Measurements from ENCODE around the gene KHDRBS2. TPM values are rescaled to one million over a fixed set of nuclear protein-coding genes. Genes with fewer than 3 reads are reported as not detected.

Gene KHDRBS2
- total and polyA plus RNA-seq, 2 of the 4 experiments (the other 2 are of a cell fraction) = not detected

- Histone ChIP-seq H4K20me1 (ENCODE audit: insufficient read depth, low read length) (no peaks in the 10 kb centered on the region), H2BK15ac (ENCODE audit: low read depth, low read length) (no peak overlapping the region), H3K79me1 (ENCODE audit: low read depth in 1 of 2, low read length in 2 of 2) (no peaks in the 10 kb centered on the region), H3K4ac (ENCODE audit: low read depth, low read length) (no peak overlapping the region), H2BK5ac (ENCODE audit: low read depth, low read length, poor library complexity, severe bottlenecking) (no peak overlapping the region), H3K9me1 (ENCODE audit: insufficient read depth, low read length) (no peaks in the 10 kb centered on the region), H3K27ac (ENCODE audit: insufficient read depth, low read length) (no peak overlapping the region), H3K27me3 (ENCODE audit: control insufficient read depth, insufficient read depth, low read length) (no peaks in the 10 kb centered on the region), H3K9me3 (ENCODE audit: control insufficient read depth, insufficient read depth, low read length) (no peaks in the 10 kb centered on the region; the same call in 1 of the 2 replicates), H3K9ac (ENCODE audit: low read depth, low read length) (no peak overlapping the region), H3K23ac (ENCODE audit: low read depth, low read length) (no peak overlapping the region), H3K4me1 (ENCODE audit: control insufficient read depth, insufficient read depth, low read length) (no peaks in the 10 kb centered on the region), H3K14ac (replicated peaks; ENCODE audit: low read depth, low read length) (no peak overlapping the region), H2AK5ac (ENCODE audit: low read depth, low read length) (no peak overlapping the region), H2BK120ac (ENCODE audit: low read depth, low read length) (no peak overlapping the region), H3K18ac (ENCODE audit: low read depth, low read length) (no peak overlapping the region), H3K4me3 (ENCODE audit: insufficient read depth, low read depth, low read length) (no peak overlapping the region), H2BK20ac (ENCODE audit: low read depth, low read length) (no peak overlapping the region), H4K8ac (ENCODE audit: low read depth in 2 of 2, low read length in 2 of 2) (no peak overlapping the region), H4K5ac (ENCODE audit: low read depth, low read length) (no peak overlapping the region), H2AK9ac (replicated peaks; ENCODE audit: low read depth, low read length, poor library complexity) (no peak overlapping the region), H3K36me3 (ENCODE audit: control insufficient read depth, insufficient read depth, low read length) (no peaks in the 10 kb centered on the region), H3K56ac (ENCODE audit: extremely low read depth, insufficient read depth, low read length) (no peak overlapping the region), H4K91ac (ENCODE audit: insufficient read depth, low read depth, low read length) (no peak overlapping the region), H3K4me2 (ENCODE audit: low read depth, low read length) (no peak overlapping the region), H2AFZ (replicated peaks; ENCODE audit: low read length, poor library complexity) (no peak overlapping the region)
- dilution Hi-C loops (cut with HindIII; ENCODE audit: low sequenced_read_pairs, unreplicated experiment) = no loop called here
- no peak for ATAC-seq (ENCODE audit: low read depth)
- intact Hi-C loops (cut with micrococcal nuclease) = no loop called here
- in situ Hi-C loops (cut with MboI; ENCODE audit: low sequenced_read_pairs) = no loop called here
- no TSS peak for BruUV-seq (replicated peaks)
- TF ChIP-seq RCOR1 (IDR thresholded peaks at IDR 0.05; ENCODE audit: insufficient replicate concordance, low read length) (no peak), BHLHE40 (IDR thresholded peaks at IDR 0.05; ENCODE audit: low read depth, low read length) (no peak), NFE2L2 (IDR thresholded peaks at IDR 0.05; ENCODE audit: low read depth, low read length) (no peak), SMC3 (IDR thresholded peaks at IDR 0.05; ENCODE audit: low read depth, low read length) (no peak), FOS (IDR thresholded peaks at IDR 0.05; ENCODE audit: low read depth, low read length) (no peak), CEBPB (IDR thresholded peaks at IDR 0.05; ENCODE audit: low read depth, low read length) (no peak), USF2 (IDR thresholded peaks at IDR 0.05; ENCODE audit: low read depth, low read length) (no peak), RAD21 (IDR thresholded peaks at IDR 0.05; ENCODE audit: low read length) (no peak), MXI1 (IDR thresholded peaks at IDR 0.05; ENCODE audit: borderline replicate concordance, low read depth, low read length) (no peak), POLR2A (IDR thresholded peaks at IDR 0.05; ENCODE audit: low read depth, low read length) (no peak), CHD1 (IDR thresholded peaks at IDR 0.05; ENCODE audit: low read depth, low read length) (no peak)
- TF ChIP-seq, protein P1, sequence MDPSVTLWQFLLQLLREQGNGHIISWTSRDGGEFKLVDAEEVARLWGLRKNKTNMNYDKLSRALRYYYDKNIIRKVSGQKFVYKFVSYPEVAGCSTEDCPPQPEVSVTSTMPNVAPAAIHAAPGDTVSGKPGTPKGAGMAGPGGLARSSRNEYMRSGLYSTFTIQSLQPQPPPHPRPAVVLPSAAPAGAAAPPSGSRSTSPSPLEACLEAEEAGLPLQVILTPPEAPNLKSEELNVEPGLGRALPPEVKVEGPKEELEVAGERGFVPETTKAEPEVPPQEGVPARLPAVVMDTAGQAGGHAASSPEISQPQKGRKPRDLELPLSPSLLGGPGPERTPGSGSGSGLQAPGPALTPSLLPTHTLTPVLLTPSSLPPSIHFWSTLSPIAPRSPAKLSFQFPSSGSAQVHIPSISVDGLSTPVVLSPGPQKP (IDR thresholded peaks at IDR 0.05; ENCODE audit: borderline replicate concordance, low read depth, low read length) = no peak
- TF ChIP-seq, protein P2, sequence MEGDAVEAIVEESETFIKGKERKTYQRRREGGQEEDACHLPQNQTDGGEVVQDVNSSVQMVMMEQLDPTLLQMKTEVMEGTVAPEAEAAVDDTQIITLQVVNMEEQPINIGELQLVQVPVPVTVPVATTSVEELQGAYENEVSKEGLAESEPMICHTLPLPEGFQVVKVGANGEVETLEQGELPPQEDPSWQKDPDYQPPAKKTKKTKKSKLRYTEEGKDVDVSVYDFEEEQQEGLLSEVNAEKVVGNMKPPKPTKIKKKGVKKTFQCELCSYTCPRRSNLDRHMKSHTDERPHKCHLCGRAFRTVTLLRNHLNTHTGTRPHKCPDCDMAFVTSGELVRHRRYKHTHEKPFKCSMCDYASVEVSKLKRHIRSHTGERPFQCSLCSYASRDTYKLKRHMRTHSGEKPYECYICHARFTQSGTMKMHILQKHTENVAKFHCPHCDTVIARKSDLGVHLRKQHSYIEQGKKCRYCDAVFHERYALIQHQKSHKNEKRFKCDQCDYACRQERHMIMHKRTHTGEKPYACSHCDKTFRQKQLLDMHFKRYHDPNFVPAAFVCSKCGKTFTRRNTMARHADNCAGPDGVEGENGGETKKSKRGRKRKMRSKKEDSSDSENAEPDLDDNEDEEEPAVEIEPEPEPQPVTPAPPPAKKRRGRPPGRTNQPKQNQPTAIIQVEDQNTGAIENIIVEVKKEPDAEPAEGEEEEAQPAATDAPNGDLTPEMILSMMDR (conservative IDR thresholded peaks at IDR 0.05; ENCODE audit: low read depth, low read length) = no peak
- DNase-seq = no peak
- ChIA-PET POLR2A (ENCODE audit: unreplicated experiment) (no interaction called here), CTCF (no interaction called here)
Observed at GRCh38 chr6:61953851-61954250, 332.2 kb downstream of the KHDRBS2 start.

Measured in IMR-90 (cell line).